Uterus (tissue), 4 donors: ENCODE data around the gene CAMK1. TPM values are rescaled to one million over a fixed set of nuclear protein-coding genes. Genes with fewer than 3 reads are reported as not detected.
A peak's percentile ranks its signal among the peaks of the same experiment; 100 is the strongest.

Source experiments
- DNase-seq, 2 donors: peaks; one replicate each; pipeline ENCODE4 v3.0.0-alpha.2; 2019 to 2020
- H3K27ac ChIP-seq, 2 donors: fragments of 200-600 bp; sonication (generic); 1 replicate in 1 of 2; 2 replicates in 1 of 2; pipeline ENCODE4 v1.5.1; 2016 to 2018
- H3K27me3 ChIP-seq, 2 donors: fragments of 200-600 bp; sonication (generic); one replicate each; pipeline ENCODE4 v1.5.1; 2018 to 2019; ENCODE audit warnings: control low read depth in 1 of 2
- H3K36me3 ChIP-seq, 2 donors: fragments of 200-600 bp; sonication (generic); one replicate each; pipeline ENCODE4 v1.5.1; 2019; ENCODE audit warnings: control low read depth in 1 of 2
- H3K4me1 ChIP-seq, 2 donors: fragments of 200-600 bp; sonication (generic); one replicate each; pipeline ENCODE4 v1.5.1; 2018 to 2019; ENCODE audit warnings: control low read depth in 1 of 2
- H3K4me3 ChIP-seq, 2 donors: fragments of 200-600 bp; sonication (generic); 1 replicate in 1 of 2; 2 replicates in 1 of 2; pipeline ENCODE4 v1.5.1; 2018 to 2019; ENCODE audit warnings: mild to moderate bottlenecking in 1 of 2
- H3K9me3 ChIP-seq, 2 donors: fragments of 200-600 bp; sonication (generic); one replicate each; pipeline ENCODE4 v1.5.1; 2019; ENCODE audit warnings: control low read depth in 1 of 2
- CTCF ChIP-seq, 4 experiments: fragments of 200-600 bp in 2 of 4; fragments of 450-650 bp in 2 of 4; sonication (generic) in 2 of 4; IDR thresholded peaks; one replicate each; pipeline ENCODE4 v1.5.1; 2016 to 2019; ENCODE audit warnings: antibody characterized with exemption in 4 of 4, mild to moderate bottlenecking in 2 of 4, moderate library complexity in 1 of 4
- POLR2A ChIP-seq, 2 donors: fragments of 450-650 bp; IDR thresholded peaks; one replicate each; pipeline ENCODE4 v1.6.1; 2016; ENCODE audit warnings: antibody characterized with exemption in 2 of 2, mild to moderate bottlenecking in 1 of 2, moderate library complexity in 1 of 2
- intact Hi-C: fragments of 100-400 bp; cut with DNase I; formaldehyde crosslinking; loops from one replicate; pipeline ENCODE4 v1.15.1; 2023; ENCODE audit warnings: low total_unique reads
- total RNA-seq, 4 donors: library from RNA; depleted of rRNA in 3 of 4; stranded (reverse); fragments of >200 nt in 3 of 4; gene quantifications; one replicate each; pipeline versions ENCODE4 v1.1.0 to v1.2.4, GENCODE V29; 2014 to 2023
- donor health status: DM: yes; HTN: yes; CAD: no.

The CAMK1 gene
- total RNA-seq, 4 donors from 2014 or later, result 19.1 to 63.0 (median 56.7) TPM

GRCh38 chr3:9808345-9809037, 38.7 kb upstream of the CAMK1 start:
- H3K27ac ChIP-seq, result peak overlapping the region; percentile 90 to 96
- H3K36me3 ChIP-seq, result no peaks in the 10 kb centered on the region
- H3K4me3 ChIP-seq, result no peak overlapping the region
- DNase-seq, result no peak
- no peak for TF ChIP-seq POLR2A (IDR thresholded peaks at IDR 0.05)
- TF ChIP-seq CTCF (IDR thresholded peaks at IDR 0.05), result no peak
- peaks cover 0 to 4% of the 10 kb centered on the region in 2 donors for H3K4me1 ChIP-seq
- intact Hi-C loops, result no loop called here
- no peaks in the 10 kb centered on the region for H3K27me3 ChIP-seq
- H3K9me3 ChIP-seq, result no peaks in the 10 kb centered on the region

GRCh38 chr3:9807981-9808344, 38.2 kb upstream of the CAMK1 start:
- intact Hi-C loops, result no loop called here

GRCh38 chr3:9806688-9807589, 37.2 kb upstream of the CAMK1 start:
- DNase-seq, result no peak
- no peak overlapping the region for H3K4me3 ChIP-seq
- H3K27ac ChIP-seq, result no peak overlapping the region
- no peak for TF ChIP-seq CTCF (IDR thresholded peaks at IDR 0.05)
- H3K9me3 ChIP-seq, result no peaks in the 10 kb centered on the region
- H3K36me3 ChIP-seq, result no peaks in the 10 kb centered on the region
- H3K4me1 ChIP-seq, result peaks cover 0 to 4% of the 10 kb centered on the region in 2 donors
- intact Hi-C loops, result no loop called here
- H3K27me3 ChIP-seq, result no peaks in the 10 kb centered on the region

More at GRCh38 chr3:9807981-9808344, 38.2 kb upstream of the CAMK1 start:
- Histone ChIP-seq H3K9me3 (no peaks in the 10 kb centered on the region), H3K27ac (no peak overlapping the region), H3K4me1 (peaks cover 0 to 4% of the 10 kb centered on the region in 2 donors), H3K27me3 (no peaks in the 10 kb centered on the region), H3K4me3 (no peak overlapping the region), H3K36me3 (no peaks in the 10 kb centered on the region)
- no peak for TF ChIP-seq CTCF (IDR thresholded peaks at IDR 0.05)
- TF ChIP-seq POLR2A (IDR thresholded peaks at IDR 0.05), result no peak
- no peak for DNase-seq

- intact Hi-C loops, result no loop called here
Measured at GRCh38 chr3:9806137-9806536, 36.4 kb upstream of the CAMK1 start.

More at GRCh38 chr3:9806137-9806536, 36.4 kb upstream of the CAMK1 start:
- Histone ChIP-seq H3K36me3 (no peaks in the 10 kb centered on the region), H3K27me3 (no peaks in the 10 kb centered on the region), H3K27ac (no peak overlapping the region), H3K9me3 (no peaks in the 10 kb centered on the region), H3K4me1 (peaks cover 0 to 4% of the 10 kb centered on the region in 2 donors), H3K4me3 (no peak overlapping the region)
- DNase-seq, result no peak
- no peak for TF ChIP-seq POLR2A (IDR thresholded peaks at IDR 0.05)
- TF ChIP-seq CTCF (IDR thresholded peaks at IDR 0.05), result no peak
